ENCODE measurements around the gene DCLRE1B.

DCLRE1B gene

DNA sequence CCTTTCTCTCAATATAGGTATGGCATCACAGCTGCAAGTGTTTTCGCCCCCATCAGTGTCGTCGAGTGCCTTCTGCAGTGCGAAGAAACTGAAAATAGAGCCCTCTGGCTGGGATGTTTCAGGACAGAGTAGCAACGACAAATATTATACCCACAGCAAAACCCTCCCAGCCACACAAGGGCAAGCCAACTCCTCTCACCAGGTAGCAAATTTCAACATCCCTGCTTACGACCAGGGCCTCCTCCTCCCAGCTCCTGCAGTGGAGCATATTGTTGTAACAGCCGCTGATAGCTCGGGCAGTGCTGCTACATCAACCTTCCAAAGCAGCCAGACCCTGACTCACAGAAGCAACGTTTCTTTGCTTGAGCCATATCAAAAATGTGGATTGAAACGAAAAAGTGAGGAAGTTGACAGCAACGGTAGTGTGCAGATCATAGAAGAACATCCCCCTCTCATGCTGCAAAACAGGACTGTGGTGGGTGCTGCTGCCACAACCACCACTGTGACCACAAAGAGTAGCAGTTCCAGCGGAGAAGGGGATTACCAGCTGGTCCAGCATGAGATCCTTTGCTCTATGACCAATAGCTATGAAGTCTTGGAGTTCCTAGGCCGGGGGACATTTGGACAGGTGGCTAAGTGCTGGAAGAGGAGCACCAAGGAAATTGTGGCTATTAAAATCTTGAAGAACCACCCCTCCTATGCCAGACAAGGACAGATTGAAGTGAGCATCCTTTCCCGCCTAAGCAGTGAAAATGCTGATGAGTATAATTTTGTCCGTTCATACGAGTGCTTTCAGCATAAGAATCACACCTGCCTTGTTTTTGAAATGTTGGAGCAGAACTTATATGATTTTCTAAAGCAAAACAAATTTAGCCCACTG lies 35.5 kb downstream of the DCLRE1B start:
- TF ChIP-seq, protein P1, sequence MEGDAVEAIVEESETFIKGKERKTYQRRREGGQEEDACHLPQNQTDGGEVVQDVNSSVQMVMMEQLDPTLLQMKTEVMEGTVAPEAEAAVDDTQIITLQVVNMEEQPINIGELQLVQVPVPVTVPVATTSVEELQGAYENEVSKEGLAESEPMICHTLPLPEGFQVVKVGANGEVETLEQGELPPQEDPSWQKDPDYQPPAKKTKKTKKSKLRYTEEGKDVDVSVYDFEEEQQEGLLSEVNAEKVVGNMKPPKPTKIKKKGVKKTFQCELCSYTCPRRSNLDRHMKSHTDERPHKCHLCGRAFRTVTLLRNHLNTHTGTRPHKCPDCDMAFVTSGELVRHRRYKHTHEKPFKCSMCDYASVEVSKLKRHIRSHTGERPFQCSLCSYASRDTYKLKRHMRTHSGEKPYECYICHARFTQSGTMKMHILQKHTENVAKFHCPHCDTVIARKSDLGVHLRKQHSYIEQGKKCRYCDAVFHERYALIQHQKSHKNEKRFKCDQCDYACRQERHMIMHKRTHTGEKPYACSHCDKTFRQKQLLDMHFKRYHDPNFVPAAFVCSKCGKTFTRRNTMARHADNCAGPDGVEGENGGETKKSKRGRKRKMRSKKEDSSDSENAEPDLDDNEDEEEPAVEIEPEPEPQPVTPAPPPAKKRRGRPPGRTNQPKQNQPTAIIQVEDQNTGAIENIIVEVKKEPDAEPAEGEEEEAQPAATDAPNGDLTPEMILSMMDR (IDR thresholded peaks at IDR 0.05): no peak

DNA sequence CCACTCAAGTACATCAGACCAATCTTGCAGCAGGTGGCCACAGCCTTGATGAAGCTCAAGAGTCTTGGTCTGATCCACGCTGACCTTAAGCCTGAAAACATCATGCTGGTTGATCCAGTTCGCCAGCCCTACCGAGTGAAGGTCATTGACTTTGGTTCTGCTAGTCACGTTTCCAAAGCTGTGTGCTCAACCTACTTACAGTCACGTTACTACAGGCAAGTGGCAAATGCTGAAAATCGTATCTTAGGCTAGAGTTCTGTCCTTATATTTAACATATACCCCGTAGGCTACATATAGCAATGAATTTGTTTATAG lies 36.1 kb downstream of the DCLRE1B start:
- TF ChIP-seq, protein P1 (IDR thresholded peaks at IDR 0.05): no peak

DNA sequence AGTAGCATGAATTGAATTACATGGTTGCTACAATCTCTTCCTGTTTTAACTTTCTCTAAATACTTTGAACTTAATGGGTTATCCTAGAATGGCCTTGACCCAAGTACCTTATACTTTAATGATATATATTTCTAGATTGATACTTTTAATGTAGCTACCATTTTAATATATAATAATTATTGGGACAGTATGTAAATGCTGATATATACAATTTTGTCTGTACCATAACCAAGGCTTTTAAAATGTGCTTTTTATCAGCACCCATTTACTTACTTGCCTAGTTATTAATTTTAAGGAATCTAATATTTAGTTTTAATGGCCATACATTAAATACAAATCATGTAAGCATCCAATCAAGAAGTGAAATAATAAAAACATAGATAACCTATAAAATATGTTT lies 37.4 kb downstream of the DCLRE1B start:
- TF ChIP-seq, protein P1 (IDR thresholded peaks at IDR 0.05): no peak

DNA sequence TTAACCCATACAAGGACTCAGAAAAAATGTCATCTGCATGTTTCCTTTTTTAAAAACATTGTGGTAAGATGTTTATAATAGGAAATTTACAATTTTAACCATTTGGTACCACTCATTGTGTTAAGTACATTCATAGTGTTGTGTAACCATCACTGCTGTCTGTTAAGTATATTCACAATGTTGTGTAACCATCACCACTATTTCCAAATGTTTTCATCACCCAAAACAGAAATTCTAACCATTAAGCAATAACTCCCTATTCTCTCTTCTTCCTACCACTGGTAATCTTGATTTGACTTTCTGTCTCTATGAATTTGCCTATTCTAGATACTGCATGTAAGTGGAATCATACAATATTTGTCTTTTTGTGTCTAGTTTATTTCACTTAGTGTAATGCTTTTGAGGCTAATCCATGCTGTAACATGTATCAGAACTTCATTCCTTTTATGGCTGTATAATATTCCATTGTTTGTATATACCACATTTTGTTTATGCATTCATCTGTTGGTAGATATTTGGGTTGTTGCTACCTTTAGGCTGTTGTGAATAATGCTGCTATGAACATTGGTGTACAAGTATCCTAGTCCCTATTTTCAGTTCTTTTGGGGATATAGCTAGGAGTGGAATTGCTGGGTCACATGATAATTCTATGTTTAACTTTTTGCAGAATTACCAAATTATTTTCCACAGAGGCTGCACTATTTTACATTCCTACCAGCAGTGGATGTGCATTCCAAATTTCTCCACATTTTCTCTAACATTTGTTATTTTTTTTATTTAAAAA lies 38.1 kb downstream of the DCLRE1B start:
- TF ChIP-seq, protein P1 (IDR thresholded peaks at IDR 0.05): no peak

DNA sequence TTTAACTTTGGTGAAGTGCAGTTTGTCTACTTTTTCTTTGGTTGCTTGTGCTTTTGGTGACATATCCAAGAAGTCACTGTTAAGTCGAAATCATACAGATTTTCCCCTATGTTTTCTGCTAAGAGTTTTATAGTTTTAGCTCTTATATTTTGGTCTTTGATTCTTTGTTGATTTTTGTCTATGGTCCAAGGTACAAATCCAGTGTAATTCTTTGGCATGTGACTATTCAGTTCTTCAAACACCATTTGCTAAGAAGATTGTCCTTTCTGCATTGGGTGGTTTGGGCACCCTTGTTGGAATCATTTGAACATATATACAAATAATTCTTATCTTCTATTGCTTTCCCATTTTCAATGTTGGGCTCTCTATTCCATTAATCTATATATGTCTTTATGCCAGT lies 40.2 kb downstream of the DCLRE1B start:
- TF ChIP-seq, protein P1 (IDR thresholded peaks at IDR 0.05): no peak

DNA sequence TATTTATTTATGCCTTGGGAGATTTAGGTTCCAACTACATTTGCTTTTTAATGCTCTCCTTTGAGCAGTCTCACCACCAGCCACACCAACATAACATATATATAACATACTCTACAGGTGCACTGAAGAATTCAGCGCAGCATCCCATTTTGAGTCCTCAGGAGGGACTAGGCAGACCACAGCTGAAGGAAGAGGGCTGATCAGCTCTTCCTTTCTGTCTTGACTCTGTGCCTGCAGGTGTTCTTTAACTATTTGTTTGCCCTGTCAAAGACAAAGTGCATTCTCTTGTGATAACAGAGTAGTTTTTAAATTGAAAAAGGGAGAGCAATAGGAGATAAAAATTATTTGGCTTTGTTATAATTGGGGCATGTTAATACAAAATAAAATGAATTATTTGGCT lies 41.0 kb downstream of the DCLRE1B start:
- TF ChIP-seq, protein P1 (IDR thresholded peaks at IDR 0.05): no peak

DNA sequence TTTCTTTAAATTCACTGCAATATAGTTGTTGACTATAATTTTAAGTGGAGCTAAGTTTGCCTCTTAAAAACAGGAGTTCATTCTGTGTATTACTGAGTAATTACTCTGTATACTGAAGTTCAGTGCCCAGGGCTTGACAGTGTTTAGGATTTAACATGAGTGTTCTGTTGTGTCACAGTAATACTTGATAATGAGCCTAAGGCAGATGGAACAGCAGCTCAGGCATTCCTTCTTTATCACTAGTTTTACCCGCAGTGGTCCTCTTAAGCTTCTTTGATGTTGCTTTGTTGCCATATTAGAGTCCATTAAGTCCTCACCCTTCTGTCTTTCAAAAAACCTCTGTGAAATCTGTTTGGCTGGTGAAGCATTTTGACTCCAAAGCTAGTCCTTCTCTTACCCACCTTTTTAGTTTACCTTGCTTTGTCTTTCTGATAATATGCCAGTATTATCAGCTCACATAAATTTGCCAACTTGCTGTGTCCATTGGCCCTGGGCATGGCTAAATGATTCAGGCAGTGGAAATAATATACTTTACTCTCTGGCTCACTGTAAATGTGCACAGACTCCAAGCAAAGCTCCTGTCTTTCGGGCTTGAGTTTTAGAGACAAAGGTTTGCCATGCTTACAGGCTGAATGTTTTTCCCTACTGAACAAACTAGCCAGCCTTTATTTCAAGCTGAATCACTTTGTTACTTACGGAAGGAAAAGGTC lies 41.7 kb downstream of the DCLRE1B start:
- TF ChIP-seq, protein P1 (IDR thresholded peaks at IDR 0.05): no peak

All from LNCAP (cell line).